Activated T-cell treated with anti-CD3 and anti-CD28 coated beads, Interleukin-2, amount 50 U/mL, for 48 hours (primary cell): Measurements from ENCODE around the gene NOP10.
A peak's percentile ranks its signal among the peaks of the same experiment; 100 is the strongest.
"Not testable (repeated sequence)": the region's sequence is repeated elsewhere in the genome, so short reads cannot be mapped to it uniquely, and the experiment has no call there.

ENCODE experiments used
- DNase-seq, 2 experiments: peaks; one replicate each; pipeline ENCODE4 v3.0.0-alpha.2; 2020

Gene NOP10

DNA sequence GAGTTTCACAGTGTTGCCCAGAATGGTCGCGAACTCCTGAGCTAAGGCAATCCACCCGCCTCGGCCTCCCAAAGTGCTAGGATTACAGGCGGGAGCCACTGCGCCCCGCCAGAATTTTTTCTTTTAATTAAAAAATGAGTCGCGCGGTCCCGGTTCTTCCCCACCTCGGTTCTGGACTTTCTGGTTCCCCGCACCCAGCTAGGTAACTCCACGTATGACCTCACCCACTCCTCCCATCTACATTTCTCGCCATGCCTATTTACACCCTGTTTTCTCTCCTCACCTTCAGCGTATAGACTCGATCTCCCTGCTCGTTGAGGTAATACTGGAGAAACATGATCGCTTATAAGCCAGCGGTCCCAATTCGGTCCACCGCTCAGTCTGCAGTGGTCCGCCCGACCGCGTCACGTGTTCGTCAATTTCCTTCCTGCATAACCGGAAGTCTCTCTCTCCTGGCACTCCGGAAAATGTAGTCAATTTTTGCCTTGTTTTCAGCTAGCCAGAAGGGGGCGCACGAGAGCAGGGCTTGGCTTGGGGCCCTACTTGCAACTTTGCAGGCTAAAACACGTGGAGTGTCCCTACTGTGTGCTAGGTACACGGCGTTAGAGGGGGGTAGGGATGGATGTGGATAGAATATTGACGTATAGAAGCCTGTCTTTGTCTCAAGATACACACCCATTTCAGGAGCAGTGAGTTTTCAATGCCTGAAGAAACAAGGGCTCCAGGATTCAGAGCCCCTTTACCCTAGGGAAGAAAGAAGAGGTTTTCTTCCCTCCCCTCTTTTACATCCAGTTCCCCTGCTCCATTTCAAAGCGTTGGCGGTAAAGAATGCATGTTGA is at the start of gene NOP10, which contains the start of gene NUTM1:
Gene NOP10 (minus strand): TSS at position 400 of the 839 bp plus-strand sequence. CDS start 63 bp downstream, at position 337.
Gene NUTM1 (plus strand): TSS at position 579 of the 839 bp plus-strand sequence. CDS start 382 bp downstream, outside the sequence.
- peak; percentile 96 to 97 for DNase-seq

DNA sequence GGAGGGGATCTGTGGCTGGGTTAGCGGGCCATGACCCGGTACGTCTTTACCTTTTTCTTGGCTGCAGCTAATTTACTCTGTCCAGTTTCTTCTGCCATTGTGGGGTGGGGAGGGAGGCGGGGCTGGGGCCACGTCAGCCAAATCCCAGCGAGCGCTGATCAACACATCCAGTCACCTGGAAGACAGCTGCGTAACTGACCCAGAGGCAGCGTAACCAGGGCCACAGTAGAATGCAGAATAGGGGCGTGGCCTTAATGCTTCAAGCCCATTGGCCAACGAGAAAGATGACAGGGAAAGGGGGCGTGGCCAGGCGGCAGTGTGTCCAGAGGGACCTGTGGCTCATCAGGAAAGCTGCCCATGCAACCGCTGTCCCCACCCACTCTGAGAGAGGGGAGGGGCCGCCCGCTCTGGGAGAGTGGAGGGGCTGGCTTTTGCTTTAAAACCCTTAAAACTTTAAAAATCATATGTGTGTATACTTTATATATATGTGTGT is 46.7 kb upstream of the NOP10 start:
- DNase-seq = not testable (repeated sequence)

DNA sequence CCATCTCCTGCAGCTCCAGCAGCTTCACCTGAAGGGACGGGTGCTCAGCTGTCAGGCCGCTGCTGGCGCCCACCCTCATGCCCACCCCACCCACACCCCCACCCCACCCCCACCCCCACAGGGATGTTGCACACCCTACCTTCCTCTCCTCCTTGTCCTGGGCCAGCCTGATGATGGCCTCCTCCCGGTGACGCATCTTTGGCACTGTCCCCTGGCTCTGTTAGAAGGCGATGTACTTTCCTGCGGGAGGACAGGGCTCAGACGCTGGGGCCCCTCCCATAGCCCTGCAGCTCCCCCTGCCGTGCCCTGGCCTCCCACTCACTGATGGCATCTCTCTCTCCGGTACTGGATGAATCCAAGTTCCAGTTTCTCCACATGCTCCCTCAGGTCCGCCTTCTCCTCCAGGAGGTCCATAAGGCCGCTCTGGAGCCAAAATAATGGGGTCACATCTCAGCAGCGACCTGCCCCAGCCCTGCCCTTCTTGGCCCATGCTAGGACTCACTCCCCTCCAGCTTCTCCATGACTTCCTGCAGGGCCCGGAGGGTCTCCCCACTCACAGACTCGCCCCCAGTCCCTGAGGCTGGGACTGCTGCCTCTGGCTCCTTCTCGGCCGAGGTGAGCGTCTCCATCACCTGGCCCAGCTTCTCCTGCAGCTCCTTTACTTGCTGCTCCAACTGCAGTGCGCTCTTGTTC is 39.0 kb upstream of the NOP10 start:
- DNase-seq = not testable (repeated sequence)

DNA sequence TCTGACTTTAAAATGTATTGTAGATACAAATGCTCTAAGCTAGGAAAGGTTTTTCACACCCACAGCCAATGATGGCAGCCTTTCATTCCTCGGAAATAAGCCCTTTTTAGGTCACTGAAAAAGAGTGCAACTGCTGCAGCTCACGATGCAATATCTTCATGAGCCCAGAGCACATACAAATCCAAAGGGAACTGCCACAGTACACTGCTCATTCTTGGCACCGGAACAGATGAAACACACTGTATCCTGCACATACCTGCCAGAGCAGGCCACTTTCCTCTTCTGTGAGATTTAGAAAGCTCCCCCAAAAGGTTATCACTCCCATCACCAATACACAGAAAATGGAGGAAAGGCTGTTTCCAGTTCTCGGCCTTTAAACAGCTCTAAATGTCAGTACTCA is 37.6 kb upstream of the NOP10 start:
- DNase-seq = not testable (repeated sequence)

DNA sequence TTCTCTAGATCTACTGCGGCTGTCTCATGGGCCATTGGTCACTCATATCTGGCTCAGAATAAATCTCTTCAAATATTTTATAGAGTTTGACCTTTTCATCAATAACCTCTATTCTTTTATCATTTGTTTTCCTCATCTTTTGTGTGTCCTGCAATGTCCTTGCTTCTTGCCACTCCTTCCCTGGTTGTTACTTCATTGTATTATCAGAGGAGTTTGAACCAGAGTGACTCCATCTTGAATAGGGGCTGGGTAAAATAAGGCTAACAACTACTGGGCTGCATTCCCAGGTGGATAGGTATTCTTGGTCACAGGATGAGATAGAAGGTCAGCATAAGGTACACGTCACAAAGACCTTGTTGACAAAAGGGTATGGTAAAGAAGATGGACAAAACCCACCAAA is 33.9 kb upstream of the NOP10 start:
- DNase-seq = no peak

DNA sequence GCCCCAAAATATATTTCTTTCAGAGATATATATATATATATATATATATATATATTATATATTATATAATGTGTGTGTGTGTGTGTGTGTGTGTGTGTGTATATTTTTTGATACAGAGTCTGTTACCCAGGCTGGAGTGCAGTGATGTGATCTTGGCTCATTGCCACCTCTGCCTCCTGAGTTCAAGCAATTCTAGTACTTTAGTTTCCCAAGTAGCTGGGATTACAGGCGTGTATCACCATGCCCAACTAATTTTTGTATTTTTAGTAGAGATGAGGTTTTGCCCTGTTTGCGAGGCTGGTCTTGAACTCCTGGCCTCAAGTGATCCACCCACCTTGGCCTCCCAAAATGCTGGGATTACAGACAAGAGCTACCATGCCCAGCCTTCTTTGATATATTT is 32.6 kb upstream of the NOP10 start:
- DNase-seq = not testable (repeated sequence)

DNA sequence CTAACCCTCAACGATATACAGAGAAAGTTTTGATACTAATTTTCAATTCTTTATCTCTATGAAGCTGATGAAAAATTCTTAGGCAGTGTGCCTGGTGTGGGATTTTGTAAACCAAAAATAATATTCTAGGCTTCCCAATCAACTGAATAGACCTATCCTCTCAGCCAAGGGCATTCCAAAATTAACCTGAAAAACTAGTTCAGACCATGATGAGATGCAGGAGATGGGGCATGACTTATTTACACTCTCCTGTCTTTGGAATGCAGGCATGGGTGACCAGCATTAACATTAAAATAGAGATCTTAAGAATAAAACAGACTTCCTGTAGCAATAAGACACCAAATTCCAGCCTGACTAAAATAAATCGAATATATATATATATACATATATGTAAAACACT is 31.9 kb upstream of the NOP10 start:
- no peak for DNase-seq

DNA sequence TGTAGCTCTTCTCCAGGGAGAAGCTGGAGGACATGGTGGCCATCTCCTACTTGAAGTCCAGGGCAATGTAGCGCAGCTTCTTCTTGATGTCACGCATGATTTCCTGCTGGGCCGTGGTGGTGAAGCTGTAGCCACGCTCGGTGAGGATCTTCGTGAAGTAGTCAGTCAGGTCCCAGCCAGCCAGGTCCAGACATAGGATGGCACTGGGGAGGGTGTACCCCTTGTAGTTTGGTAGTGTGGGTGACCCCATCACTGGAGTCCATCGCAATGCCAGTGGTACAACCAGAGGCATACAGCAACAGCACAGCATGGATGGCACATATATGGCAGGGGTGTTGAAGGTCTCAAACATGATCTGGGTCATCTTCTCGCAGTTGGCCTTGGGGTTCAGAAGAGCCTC is 31.0 kb upstream of the NOP10 start:
- DNase-seq = no peak

DNA sequence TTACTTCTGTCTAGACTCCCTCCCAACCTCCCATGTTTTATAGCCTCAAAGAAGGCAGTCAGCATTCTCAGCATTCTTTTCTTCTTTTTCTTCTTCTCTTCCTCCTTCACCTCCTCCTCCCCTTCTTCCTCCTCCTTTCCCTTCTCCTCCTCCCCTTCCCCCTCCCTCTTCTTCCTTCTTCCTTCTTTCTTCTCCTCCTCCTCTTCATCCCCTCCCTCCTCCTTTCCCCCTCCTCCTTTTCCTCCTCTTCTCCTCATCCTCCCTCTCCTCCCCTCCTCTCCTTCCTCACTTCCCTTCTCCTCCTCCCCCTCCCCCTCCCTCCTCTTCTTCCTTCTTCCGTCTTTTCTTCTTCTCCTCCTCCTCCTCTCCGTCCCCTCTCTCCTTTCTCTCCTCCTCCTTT is 27.7 kb upstream of the NOP10 start:
- no peak for DNase-seq

DNA sequence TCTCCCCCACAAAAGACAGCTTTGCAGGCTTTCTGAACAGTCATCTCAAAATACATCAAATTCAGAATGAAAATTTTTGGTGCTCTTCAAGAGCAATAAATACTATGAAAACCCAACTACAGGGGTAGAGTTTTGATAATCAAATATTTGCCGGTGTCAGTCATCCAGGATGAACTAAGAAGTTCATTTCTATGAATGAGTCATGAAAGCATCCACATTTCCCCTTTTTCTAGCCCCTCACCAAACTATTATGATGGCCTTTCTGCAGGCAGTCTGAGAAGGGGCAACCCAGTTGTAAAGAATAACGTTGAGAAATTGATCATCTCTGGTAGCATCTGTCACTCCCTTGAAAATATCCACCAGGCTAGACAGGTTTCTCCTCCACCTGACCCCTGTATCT is 27.2 kb upstream of the NOP10 start:
- DNase-seq = no peak

DNA sequence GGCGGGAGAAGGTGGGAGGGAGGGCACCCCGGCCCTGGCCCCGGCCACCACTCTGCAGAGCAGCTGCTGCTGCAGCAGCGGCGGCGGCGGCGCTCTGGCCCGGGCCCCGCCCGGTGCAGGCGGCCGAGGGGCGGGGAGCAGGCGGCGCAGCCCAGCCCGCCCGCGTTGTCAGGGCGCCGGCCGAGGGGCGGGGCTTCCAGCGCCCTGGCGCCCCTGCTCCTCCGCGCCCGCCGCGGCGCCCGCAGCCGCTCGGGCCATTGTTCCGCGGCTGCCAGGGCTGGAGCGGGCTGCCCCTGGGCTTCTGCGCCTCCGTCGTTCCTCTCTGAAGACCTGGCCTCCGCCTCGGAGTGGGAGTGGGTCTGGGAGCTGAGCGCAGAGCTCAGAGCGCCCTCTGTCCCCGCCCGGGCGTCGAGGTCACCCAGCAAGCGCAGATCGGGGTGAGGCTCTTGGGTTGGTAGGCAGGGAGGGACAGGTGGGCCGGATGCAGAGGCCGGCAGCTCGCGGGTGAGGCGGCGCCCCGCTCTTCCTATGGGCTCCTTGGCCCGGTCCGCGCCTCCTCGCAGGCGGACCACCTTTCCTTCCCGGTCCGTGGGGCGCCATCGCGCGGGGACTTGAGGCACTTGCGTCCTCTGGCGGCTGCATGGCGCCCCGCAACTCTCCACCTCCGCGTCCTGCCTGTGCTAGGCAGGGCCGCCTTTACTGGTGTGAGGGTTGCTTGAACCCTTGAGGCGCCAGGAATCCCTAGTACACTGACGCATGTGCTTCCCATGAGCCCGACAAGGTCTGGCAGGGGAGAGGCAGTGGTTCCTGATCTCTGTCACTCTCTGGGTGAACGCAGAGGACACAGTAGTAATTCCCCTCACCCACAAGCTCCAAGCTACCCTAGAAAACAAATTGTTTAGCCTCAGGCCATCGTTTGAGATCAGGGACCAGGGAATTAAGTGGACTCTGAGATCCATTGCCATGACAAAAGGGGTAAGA is 24.5 kb upstream of the NOP10 start, which contains the start of gene LPCAT4:
Gene LPCAT4 (minus strand): TSS at position 96 of the 981 bp plus-strand sequence. CDS start 96 bp downstream, outside the sequence.
- peak; percentile 90 to 92 for DNase-seq

DNA sequence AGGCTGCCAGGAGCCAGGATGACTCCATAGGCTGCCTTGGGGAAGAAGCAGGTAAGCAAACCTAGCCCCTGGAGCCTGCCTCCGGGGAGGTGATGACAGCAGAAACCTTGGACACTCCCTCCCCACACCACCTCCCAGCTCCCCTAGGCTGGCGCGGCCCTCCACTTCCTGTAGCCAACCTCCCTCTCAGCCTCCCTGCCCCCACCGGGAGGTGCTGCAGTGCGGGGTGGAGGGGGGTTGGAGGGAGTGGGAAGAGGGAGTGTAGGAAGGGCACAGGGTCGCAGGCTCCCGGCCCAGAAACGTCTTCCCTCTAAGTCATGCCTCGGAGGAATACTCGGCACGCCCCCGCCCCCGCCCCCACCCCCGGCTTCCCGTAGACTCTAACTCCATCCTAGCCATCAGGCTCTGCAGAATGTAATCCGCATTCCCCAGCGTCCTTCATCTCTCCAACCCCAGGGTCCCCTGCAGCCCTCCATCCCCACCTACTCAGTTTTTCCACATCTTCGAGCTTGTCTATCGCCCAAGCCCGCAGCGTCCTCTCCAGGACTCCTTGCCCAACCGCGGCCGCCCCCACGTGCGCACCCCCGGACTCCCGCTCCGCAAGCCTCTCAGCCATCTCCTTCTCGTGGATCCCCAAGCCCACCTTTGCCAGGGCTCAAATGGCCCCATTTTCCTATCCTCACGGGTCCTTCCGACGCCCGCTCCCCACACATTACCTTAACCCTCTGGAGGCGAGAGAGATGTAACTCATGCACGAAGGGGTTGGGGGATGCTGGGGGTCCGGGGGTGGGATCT is 23.5 kb upstream of the NOP10 start:
- DNase-seq = peak; percentile 68 to 70

DNA sequence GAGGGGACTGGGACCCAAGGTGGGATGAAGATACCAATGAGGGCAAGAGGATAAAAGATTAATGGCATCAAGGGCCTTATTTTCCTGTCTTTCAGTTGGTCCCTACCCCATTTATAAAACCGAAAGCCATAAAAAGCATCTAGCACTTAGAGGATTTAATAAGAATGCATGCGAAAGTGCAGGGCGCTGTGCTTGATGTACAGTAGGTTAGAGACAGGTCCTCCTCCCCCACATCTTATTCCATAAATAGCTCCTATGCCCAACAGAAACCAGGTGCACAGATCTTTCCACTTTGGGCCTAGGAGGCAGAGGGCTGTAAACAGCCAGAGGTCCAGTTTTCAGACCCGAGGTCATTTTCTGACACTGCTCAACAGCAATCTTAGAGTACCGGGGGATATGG is 22.9 kb upstream of the NOP10 start:
- DNase-seq = no peak

DNA sequence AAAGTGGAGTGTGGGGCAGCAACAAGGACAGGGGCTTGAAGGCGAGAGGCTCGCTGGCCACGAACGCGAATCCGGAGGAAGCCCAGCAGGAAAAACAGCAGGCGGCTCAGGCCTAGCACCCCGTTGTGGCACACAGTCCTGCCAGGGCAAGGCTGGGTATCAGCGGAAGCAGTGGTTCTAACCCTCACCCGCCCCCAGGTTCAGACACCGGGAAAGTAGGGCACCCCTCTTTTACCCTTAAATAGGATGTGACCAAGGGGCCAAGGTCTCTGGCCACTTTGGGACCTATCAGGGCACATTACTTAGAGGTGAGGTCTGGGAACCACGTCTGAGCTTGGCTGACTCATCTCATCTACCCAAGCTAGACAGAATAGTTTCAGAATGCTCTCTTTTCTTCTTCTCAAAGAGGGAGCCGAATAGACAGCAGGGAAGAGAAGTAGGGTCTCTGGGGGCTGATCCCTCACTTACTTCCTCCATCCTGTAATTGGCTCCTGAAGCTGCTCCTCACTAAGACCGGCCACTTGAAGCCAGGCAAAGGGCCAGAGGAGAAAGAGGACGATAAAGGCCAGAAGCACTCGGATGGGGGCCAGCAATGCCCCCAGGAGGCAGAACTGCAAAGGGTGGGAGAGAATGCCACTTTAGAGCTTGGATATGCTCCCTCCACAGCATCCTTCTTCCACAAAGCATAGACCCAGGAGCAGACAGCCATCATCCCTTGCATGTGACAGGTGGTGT is 22.3 kb upstream of the NOP10 start:
- peak; percentile 27 to 34 for DNase-seq

DNA sequence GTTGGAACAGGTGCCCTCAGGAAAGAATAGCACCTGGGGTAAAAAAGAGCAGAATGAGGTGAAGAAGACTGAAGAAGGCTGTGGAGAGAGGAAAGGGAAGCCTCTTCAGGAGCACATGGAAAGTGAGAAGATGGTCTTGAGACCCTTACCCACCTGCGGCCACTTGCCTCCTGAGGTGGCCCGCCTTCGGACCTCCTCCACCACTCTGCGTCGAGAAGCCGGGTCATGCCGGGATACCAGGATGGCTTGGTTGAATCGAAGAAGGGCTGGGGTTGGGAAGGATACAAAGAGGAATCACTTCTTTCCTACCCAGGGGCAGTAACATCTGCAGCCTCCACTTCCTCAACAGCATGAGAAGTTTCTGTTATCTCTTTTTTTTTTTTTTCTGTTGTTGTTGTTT is 21.1 kb upstream of the NOP10 start:
- DNase-seq = no peak

DNA sequence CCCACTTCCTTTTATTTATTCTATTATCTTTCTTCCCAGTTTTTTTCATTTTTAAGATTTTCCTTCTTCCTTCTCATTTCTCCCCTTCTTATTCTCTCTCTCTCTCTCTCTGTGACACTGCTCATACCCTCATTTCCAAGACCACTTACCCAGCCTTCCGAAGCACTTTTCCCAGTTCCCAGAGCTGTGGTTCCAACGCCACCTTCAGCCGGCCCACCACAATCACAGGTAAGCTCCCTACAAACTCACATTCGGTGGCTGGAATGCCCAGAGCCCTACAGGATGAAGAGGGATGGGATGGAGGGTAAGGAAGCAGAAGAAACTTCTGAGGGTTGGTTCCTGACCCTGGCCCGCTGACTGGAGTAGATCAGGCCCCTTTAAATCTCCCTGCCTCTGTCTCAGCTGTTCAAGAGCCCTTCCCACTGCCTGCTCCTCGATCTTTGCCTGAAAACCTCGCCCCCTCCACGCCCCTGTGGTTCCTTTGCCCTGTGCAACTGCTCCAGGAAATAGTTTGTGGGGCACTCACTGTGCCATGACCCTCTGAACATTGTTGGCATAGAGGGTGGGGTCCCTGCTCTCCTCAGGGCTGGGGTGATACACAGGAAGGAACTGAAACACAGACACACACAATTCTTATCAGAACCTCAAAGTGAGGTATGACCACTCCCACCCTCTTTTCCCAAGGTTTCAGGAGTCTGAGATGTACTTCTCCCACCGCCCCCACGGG is 19.3 kb upstream of the NOP10 start:
- DNase-seq = no peak

DNA sequence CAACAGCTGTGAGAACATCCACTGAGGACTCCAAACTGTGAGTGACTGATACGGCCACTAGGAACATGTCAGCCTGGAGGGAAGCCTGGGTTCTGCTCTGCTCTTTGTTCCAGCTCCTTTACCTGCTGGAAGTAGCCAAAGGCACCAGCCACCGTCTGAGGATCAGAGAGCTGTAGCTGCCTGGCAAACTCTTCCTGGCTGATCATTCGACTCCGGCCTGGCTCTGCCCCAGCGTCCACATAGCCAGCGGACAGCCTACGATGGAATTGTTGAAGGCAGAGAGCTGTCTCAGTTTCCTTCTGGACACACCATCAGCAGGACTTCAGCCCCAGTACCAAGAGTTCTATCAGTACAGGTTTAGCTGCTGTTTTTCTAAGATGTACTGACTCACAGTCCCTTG is 18.3 kb upstream of the NOP10 start:
- no peak for DNase-seq

DNA sequence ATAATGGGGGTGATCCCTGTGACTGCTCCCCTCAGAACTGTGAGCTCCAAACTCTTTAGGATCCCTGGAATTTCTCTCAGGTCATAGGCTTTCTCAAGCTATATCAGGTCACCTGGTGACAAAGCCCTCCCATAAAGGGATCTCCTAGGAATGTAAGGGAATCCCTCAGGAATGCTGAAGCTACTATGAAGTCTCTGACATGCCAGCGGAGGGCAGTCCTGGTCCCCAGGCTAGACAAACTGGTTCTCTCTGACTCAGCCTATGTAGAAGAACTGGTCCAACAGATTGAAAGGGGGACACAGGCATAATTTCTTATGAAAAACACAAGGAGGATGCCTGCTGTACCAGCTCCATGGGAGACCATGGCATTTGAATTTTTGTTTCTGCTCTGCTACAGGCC is 17.4 kb upstream of the NOP10 start:
- DNase-seq = no peak

DNA sequence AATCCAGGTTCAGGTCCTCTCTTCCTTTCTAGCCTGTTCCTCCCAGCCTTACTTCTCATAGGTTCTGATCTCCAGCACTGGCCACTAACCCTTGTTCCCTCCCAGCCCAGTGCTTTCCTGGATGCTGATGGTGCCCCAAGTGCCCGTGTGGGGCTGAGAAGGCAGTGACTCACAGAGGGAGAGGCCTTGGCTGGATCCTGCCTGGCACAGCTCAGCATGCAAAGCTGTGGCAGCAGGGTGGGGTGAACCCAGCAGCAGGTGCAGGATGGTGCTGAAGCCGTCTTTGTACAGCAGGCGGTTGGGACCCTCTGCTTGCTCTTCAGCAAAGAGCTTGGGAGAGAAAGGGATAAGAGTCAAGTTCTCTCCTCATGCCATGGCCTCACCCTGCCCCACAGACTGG is 16.5 kb upstream of the NOP10 start:
- no peak for DNase-seq

DNA sequence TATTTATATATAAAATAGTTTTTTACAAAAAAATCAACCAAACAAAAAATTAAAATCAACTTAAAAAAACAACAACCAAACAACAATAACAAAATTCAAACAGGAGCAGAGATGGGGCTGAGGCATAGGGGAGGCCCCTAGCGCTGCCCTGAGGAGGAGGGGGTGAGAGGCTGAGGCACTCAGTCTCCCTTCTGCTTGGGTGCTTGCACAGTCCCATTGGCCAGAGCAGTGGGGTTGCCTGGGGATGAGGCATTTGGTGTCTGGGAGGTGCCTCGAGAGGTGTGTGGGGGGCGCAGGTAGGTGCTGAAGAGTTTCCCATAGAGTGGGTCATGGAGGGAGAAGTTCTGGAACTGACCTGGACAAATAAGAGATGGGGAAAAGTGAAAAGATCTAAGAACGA is 16.0 kb upstream of the NOP10 start:
- DNase-seq = no peak
